Hippocampal formation (tissue), 2 donors: ENCODE data around the gene DAB2.
"Not testable (repeated sequence)": the region's sequence is repeated elsewhere in the genome, so short reads cannot be mapped to it uniquely, and the experiment has no call there.

Source experiments
- DNase-seq, 2 donors: peaks; one replicate each; lab custom pipeline; 2025; lab: John Stamatoyannopoulos, UW

DAB2 gene

GRCh38 chr5:39340506-39340905 lies 84.3 kb downstream of the DAB2 start:
- DNase-seq, result no peak

- DNase-seq, result no peak
Observed at GRCh38 chr5:39337252-39337915, 87.4 kb downstream of the DAB2 start.

- DNase-seq, result not testable (repeated sequence)
Observed at GRCh38 chr5:39334296-39334695, 90.5 kb downstream of the DAB2 start.

GRCh38 chr5:39333104-39333503 lies 91.7 kb downstream of the DAB2 start:
- DNase-seq, result no peak

DNA sequence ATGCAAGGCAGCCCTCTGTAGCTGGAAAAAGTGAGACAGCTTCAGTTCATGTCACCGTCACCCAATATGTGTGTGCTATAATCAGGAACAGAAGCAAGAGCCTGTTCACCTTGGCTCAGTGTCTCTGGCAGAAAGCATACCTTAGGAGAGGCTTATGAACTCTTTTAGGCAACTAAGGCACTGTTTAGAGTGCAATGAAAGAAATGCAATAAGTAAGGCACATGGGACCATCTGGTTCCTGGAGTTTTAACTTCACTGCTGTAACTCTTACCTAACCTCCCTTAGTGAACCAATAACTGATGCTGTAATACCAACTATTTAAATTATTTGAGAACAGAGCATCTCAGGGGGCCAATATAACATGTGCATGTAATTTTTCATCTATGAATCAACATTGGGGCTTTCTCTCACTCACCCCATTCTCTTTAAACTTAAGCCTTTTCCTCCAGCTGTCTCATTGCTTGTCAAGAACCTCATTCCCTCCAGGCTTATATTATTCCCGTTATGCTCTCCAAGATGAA lies 92.9 kb downstream of the DAB2 start:
- no peak for DNase-seq

- DNase-seq, result no peak
Observed at GRCh38 chr5:39328731-39329130, 96.0 kb downstream of the DAB2 start.

DNA sequence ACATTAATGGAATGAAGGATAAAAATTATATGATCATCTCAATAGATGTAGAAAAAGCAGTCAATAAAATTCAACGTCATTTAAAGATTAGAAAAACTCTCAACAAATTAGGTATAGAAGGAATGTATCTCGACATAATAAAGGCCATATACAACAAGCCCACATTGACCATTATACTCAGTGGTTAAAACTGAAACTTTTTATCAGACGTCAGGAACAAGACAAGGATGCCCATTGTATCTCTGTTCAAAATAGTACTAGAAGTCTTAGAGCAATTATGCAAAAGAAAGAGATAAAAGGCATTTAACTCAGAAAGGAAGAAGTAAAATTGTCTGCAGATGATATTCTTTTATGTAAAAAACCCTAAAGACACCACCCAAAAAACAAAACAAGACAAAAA lies 101.2 kb downstream of the DAB2 start:
- DNase-seq, result no peak
